LNCaP clone FGC (cell line): Measurements from ENCODE around the gene PKLR.
"Not testable (repeated sequence)": the region's sequence is repeated elsewhere in the genome, so short reads cannot be mapped to it uniquely, and the experiment has no call there.

Experiments used
- DNase-seq: peaks from one replicate; pipeline ENCODE4 v3.0.0-alpha.2; 2011; ENCODE audit warnings: low read depth
- H3K4me3 ChIP-seq: 2 replicates; pipeline ENCODE4 v1.5.1; 2011; ENCODE audit warnings: mild to moderate bottlenecking, low read depth, low read length, control low read depth
- CTCF ChIP-seq: IDR thresholded peaks from 2 replicates; pipeline ENCODE4 v1.5.1; 2012; ENCODE audit warnings: mild to moderate bottlenecking; ENCODE audit not compliant: control insufficient read depth, insufficient read depth; ENCODE audit errors: extremely low read depth

PKLR gene

GRCh38 chr1:155301342-155301841 lies at the start of gene PKLR:
Gene PKLR, minus strand, starts transcription at chr1:155301438. Its CDS starts 43 bp downstream, at chr1:155301395.
- DNase-seq = no peak
- no peak within 1 kb of the TSS for H3K4me3 ChIP-seq
- no peak for TF ChIP-seq CTCF

GRCh38 chr1:155342842-155343241 lies 41.6 kb upstream of the PKLR start:
- no peak for TF ChIP-seq CTCF
- no peak for DNase-seq

GRCh38 chr1:155339515-155340097 lies 38.4 kb upstream of the PKLR start:
- H3K4me3 ChIP-seq = no peak overlapping the region
- peak; percentile 41 for DNase-seq
- no peak for TF ChIP-seq CTCF

More at GRCh38 chr1:155342842-155343241, 41.6 kb upstream of the PKLR start:
- H3K4me3 ChIP-seq = no peak overlapping the region

GRCh38 chr1:155334962-155335361 lies 33.7 kb upstream of the PKLR start:
- TF ChIP-seq CTCF = no peak
- no peak for DNase-seq
- no peak overlapping the region for H3K4me3 ChIP-seq

- H3K4me3 ChIP-seq = no peak overlapping the region
- TF ChIP-seq CTCF = no peak
- DNase-seq = no peak
Observed at GRCh38 chr1:155329980-155330598, 28.9 kb upstream of the PKLR start.

- not testable (repeated sequence) for H3K4me3 ChIP-seq, DNase-seq
Observed at GRCh38 chr1:155328856-155329255, 27.6 kb upstream of the PKLR start.

- DNase-seq = no peak
- TF ChIP-seq CTCF = no peak
- no peak overlapping the region for H3K4me3 ChIP-seq
Observed at GRCh38 chr1:155327981-155328380, 26.7 kb upstream of the PKLR start.
